ENCODE data around the gene UGT1A9.

DNA sequence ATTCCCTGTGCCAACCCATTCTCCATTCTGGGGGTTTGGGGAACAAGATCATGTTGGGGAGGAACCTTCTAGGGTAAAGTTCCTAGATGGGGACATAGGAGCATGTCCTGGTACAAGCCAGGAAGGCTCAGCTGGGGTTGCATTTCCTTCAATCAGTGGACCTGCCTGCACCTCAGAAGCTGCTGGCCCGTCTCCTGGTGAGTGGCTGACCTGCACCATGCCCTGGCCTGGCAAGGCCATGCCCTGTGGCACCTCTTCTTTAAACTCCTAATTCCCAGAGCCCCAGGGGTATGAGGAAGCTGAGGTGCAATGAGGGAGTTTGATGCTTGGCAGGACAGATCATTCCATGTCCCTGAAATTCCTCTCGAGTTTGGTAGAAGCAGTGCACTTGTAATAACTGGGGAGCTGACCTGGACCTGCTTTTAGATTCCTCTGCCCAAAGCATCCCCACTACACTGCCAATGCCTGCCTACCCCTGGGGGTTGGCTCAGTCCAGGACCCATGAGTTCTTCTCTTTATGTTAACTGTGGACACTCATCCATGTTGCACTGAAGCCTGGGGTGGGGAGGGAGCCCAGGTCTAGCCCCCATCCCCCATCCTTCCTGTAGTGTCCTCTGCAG lies 131.7 kb downstream of the UGT1A9 start:
- TF ChIP-seq, protein P1, sequence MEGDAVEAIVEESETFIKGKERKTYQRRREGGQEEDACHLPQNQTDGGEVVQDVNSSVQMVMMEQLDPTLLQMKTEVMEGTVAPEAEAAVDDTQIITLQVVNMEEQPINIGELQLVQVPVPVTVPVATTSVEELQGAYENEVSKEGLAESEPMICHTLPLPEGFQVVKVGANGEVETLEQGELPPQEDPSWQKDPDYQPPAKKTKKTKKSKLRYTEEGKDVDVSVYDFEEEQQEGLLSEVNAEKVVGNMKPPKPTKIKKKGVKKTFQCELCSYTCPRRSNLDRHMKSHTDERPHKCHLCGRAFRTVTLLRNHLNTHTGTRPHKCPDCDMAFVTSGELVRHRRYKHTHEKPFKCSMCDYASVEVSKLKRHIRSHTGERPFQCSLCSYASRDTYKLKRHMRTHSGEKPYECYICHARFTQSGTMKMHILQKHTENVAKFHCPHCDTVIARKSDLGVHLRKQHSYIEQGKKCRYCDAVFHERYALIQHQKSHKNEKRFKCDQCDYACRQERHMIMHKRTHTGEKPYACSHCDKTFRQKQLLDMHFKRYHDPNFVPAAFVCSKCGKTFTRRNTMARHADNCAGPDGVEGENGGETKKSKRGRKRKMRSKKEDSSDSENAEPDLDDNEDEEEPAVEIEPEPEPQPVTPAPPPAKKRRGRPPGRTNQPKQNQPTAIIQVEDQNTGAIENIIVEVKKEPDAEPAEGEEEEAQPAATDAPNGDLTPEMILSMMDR (IDR thresholded peaks at IDR 0.05; ENCODE audit: low read depth, low read length): no peak
- TF ChIP-seq, protein P2, sequence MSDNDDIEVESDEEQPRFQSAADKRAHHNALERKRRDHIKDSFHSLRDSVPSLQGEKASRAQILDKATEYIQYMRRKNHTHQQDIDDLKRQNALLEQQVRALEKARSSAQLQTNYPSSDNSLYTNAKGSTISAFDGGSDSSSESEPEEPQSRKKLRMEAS (IDR thresholded peaks at IDR 0.05; ENCODE audit: low read depth, low read length): no peak
